DND-41 (cell line): ENCODE data around the gene PRKCE.

Source experiments
- EZH2 ChIP-seq: IDR thresholded peaks from 3 replicates; pipeline ENCODE4 v1.6.1; 2012; ENCODE audit warnings: borderline replicate concordance, low read depth, mild to moderate bottlenecking, moderate library complexity, low read length, inconsistent platforms; ENCODE audit not compliant: severe bottlenecking
- TF ChIP-seq, protein P1 (sequence below): IDR thresholded peaks from 2 replicates; pipeline ENCODE4 v1.5.1; 2012; ENCODE audit warnings: borderline replicate concordance, low read length, moderate library complexity, mild to moderate bottlenecking; ENCODE audit not compliant: poor library complexity, severe bottlenecking; ENCODE audit errors: extremely low read depth

DNA sequence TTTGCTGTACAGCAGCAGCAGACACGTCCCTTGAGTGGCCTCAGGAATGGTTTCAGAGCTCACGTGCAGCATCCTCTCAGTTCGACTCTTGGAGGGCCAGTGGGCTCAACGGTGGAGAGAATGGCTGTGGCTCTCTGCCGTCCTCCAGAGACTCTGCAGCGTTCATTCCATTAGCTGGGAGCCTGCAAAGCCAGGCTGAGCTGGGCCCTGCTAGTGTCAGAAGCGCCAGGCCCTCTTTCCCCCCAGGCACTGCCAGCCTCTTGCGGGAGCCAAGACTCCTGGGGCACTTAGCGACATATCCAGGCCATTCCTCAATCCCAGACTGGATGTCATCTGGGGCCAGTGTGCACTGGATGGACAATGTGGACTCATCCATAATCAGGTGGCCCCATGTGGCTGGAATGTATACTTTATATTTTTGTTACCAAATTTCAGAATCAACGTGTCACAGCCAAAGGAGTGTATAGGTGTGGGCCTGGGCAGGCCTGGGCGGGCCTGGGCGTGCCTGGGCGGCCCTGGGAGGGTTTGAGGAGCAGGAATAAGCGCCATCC lies 520.6 kb downstream of the PRKCE start:
- TF ChIP-seq, protein P1, sequence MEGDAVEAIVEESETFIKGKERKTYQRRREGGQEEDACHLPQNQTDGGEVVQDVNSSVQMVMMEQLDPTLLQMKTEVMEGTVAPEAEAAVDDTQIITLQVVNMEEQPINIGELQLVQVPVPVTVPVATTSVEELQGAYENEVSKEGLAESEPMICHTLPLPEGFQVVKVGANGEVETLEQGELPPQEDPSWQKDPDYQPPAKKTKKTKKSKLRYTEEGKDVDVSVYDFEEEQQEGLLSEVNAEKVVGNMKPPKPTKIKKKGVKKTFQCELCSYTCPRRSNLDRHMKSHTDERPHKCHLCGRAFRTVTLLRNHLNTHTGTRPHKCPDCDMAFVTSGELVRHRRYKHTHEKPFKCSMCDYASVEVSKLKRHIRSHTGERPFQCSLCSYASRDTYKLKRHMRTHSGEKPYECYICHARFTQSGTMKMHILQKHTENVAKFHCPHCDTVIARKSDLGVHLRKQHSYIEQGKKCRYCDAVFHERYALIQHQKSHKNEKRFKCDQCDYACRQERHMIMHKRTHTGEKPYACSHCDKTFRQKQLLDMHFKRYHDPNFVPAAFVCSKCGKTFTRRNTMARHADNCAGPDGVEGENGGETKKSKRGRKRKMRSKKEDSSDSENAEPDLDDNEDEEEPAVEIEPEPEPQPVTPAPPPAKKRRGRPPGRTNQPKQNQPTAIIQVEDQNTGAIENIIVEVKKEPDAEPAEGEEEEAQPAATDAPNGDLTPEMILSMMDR, result no peak
- TF ChIP-seq EZH2, result no peak
